Stimulated activated CD4-positive, alpha-beta T cell treated with anti-CD3 and anti-CD28 coated beads, Interleukin-4, amount 100 ng/mL, for 48 hours (primary cell): ENCODE results near the gene NAALADL2.
"Not testable (repeated sequence)": the region's sequence is repeated elsewhere in the genome, so short reads cannot be mapped to it uniquely, and the experiment has no call there.

Source experiments
- DNase-seq, 2 donors: peaks; one replicate each; pipeline ENCODE4 v3.0.0-alpha.2; 2020; ENCODE audit warnings: low read depth in 2 of 2

The NAALADL2 gene

GRCh38 chr3:175070946-175071345 is 211.8 kb downstream of the NAALADL2 start:
- no peak for DNase-seq

GRCh38 chr3:175073219-175073905 is 214.2 kb downstream of the NAALADL2 start:
- DNase-seq: no peak

GRCh38 chr3:175075269-175075668 is 216.1 kb downstream of the NAALADL2 start:
- DNase-seq: no peak

DNA sequence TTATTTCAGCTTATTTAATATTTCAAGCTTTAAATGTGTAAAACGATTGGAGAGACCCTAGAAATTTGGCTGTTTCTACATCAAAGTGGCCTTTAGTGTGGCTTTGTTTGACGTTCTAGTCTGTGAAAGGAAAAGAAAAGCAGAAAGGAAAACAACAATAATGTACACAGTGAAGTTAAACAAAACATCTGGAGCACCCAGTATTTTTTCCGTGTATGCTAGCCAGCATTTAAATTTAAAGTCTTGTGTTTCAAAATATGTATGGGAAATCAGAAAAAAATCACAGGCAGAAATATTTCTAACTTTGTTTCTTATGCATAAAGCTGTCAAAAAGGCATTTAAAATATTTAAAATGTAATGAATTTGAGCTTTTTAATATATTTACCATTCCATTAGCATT is 218.1 kb downstream of the NAALADL2 start:
- DNase-seq: no peak

GRCh38 chr3:175082631-175083030 is 223.5 kb downstream of the NAALADL2 start:
- DNase-seq: no peak

DNA sequence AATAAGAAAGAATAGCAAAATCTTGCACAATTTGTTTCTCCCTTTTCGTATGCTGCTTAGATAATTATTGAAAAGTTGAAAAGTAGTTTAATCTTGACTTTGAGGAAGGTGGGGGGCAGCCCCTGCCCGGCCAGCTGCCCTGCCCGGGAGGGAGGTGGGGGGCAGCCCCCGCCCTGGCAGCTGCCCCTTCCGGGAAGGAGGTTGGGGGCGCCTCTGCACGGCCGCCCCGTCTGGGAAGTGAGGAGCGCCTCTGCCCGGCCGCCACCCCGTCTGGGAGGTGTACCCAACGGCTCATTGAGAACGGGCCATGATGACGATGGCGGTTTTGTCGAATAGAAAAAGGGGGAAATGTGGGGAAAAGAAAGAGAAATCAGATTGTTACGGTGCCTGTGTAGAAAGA is 228.0 kb downstream of the NAALADL2 start:
- not testable (repeated sequence) for DNase-seq

GRCh38 chr3:175088766-175089380 is 229.7 kb downstream of the NAALADL2 start:
- no peak for DNase-seq

- DNase-seq: no peak
Observed at GRCh38 chr3:175091426-175092114, 232.4 kb downstream of the NAALADL2 start.

DNA sequence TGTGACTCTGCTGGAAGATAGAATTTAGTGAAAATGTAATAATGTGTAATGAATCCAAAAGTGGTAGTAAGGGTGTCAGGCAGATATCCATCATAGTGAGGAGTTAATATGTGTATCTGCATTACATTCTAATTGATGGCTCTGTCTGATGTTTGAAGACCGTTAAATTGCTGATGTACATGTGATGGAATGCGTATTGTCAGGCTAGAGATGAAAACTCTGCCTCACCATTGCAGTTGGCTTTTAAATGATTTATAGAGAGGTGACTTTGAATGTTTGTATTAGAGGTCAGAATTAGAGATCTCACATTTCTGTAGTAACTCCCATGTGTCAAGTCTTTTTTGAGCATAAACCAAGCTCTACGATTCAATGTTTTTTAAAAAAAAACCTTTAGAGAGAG is 234.6 kb downstream of the NAALADL2 start:
- DNase-seq: no peak

DNA sequence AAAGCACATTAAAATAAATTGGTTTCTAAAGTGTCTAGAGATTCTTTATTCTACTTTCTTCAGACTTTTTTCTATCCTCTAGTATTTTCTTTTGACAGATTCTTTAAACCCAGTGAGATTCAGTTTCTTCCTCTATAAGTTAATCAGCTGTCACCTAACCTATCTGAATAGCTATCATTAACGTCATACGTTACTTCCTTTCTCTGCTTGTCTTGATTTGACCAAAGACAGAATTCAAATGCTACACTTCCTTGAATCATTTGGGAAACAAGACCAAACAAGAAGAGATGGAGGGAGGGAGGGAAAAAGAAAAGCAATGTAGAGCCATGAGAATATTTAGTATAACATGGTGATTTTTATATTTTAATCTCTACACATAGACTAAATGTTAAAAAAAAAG is 235.2 kb downstream of the NAALADL2 start:
- no peak for DNase-seq

GRCh38 chr3:175098644-175099043 is 239.5 kb downstream of the NAALADL2 start:
- no peak for DNase-seq

DNA sequence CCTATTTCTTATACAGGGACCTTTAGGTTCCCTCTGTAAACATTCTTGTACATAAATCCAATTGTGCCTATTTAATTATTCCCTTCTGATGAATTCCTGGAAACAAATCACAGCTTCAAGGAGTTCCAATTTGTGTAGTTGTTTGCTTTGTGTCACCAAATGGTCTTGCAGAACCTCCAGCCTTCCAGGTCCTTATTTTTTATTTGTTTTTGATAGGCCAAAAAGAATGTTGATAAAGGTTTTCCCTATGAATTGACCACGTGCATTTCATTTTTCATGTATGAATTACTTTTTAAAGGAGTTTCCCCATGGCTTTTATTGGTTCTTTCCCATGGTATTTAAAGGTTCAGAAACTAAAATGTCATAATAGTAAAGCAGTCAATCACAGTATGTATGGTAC is 243.0 kb downstream of the NAALADL2 start:
- no peak for DNase-seq

GRCh38 chr3:175103298-175103697 is 244.2 kb downstream of the NAALADL2 start:
- no peak for DNase-seq

DNA sequence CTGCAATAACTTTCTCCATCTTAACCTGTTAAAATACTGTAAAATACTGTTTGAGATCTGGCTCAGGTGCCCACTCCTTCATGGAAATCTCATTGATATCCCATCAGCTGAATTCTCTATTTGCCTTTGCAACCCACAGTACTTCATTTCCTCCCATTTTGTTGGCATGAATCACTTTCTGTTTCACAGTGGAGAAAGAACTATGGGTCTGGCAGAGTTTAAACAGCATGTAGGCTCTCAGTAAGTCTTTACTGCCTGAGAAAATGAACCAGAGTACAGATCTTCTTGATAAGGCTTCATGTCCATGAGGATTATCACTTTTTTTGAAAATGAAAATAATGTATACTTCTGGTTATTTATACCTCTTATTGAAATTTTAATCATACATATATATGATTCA is 245.9 kb downstream of the NAALADL2 start:
- DNase-seq: no peak

DNA sequence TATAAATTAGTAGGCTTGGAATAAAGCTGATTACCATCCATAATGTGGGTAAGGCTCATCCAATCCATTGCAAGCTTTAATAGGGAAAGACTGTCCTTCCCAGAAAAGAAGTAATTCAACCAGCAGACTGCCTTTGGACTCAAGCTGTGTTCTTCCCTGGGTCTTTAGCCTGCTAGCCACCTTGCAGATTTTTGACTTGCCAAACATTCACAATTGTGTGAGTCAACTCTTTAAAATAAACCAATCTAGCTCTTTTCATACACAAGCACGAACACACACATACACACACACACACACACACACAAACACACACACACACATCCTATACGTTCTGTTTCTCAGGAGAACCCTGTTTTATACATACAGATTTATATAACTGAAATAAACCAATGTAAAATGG is 248.1 kb downstream of the NAALADL2 start:
- no peak for DNase-seq

- no peak for DNase-seq
Observed at GRCh38 chr3:175107995-175108394, 248.9 kb downstream of the NAALADL2 start.

DNA sequence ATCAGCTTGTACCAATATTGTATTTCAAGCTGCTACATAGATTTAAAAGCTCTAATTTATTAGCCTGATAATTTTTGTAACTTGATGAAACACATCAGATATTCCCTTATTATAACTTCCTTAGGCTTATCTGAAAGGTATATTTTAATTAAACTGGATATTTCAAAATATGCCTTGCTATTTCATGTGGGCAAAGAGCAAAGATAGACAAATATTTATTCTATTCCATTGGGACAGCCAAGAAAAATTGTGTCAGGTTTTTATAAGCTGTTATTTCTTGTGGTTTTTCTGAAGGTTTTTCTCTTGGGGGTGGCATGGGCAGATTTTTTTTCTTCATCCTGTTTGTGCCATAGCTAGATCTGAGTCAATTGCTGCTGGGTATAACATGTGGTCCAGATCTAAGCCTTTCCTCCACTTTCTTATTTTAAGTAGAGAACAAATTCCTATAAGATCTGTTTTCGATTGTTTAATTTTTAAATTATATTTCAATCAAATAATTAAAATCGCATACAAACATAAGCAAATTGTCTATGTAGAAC is 249.5 kb downstream of the NAALADL2 start:
- DNase-seq: no peak

- no peak for DNase-seq
Observed at GRCh38 chr3:175111036-175111435, 251.9 kb downstream of the NAALADL2 start.

DNA sequence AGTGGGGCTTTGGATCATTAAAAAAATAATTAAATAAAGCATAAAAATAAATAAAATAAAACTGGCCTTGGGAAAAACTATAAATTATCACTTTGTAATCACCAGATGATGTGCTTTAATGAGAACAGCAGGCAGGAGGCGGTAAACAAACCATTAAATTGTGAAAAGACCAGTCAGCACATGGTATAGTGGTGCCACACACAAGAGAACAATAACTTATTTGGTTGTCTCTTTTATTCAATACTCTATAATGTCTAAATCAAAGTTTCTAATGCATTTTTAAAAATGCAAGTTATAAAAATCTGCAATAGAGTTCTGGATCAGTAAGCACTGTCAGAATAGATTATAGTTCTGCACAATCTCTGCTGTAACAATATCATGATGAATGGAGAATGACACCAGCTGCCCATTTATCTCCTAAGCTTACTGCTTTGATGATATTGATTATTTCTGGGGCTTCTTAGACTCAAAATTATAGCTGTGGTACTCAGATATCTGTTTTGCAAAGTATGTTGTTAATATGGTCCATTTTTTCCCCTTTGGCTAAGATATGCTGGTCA is 259.3 kb downstream of the NAALADL2 start:
- no peak for DNase-seq

- DNase-seq: peak in 1 of 2 donors; percentile 0
Observed at GRCh38 chr3:175121225-175121624, 262.1 kb downstream of the NAALADL2 start.

GRCh38 chr3:175127075-175127662 is 268.0 kb downstream of the NAALADL2 start:
- no peak for DNase-seq

DNA sequence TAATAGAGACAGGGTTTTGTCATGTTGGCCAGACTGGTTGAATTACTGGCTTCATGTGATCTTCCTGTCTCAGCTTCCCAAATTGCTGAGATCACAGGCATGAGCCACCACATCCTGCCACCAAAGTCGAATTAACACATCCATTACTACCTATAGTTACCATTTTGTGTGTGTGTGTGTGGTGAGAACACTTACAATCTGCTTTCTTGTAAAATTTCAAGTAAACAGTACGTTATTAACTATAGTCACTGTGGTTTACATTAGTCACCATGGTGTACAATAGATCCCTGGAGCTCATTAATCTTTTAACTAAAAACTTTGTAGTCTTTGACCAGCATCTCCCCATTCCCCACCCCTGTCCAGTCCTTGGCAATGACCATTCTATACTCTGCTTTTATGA is 270.0 kb downstream of the NAALADL2 start:
- DNase-seq: no peak
